ENCODE results near the gene CCL5.

CCL5 gene

DNA sequence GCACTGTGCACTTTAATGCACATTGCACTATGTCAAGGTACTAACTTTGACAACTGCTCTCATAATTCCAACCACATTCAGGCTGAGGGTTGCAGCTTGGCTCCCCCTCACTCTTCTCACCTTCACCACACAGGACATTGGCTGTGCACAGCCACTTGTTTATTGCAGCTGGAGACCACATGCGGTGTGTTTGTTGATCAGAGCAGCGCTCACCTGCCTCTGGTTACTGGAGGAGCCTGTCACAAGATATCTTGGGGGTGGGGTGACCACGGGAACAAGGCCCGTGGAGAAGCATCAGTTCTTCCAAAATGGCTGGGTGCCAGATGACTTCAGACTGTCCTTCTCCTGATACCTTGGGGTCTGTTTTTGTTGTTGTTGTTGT is 10.6 kb upstream of the CCL5 start:
- H3K27ac ChIP-seq = no peak overlapping the region
- TF ChIP-seq, protein P1, sequence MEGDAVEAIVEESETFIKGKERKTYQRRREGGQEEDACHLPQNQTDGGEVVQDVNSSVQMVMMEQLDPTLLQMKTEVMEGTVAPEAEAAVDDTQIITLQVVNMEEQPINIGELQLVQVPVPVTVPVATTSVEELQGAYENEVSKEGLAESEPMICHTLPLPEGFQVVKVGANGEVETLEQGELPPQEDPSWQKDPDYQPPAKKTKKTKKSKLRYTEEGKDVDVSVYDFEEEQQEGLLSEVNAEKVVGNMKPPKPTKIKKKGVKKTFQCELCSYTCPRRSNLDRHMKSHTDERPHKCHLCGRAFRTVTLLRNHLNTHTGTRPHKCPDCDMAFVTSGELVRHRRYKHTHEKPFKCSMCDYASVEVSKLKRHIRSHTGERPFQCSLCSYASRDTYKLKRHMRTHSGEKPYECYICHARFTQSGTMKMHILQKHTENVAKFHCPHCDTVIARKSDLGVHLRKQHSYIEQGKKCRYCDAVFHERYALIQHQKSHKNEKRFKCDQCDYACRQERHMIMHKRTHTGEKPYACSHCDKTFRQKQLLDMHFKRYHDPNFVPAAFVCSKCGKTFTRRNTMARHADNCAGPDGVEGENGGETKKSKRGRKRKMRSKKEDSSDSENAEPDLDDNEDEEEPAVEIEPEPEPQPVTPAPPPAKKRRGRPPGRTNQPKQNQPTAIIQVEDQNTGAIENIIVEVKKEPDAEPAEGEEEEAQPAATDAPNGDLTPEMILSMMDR (conservative IDR thresholded peaks at IDR 0.05) = no peak

DNA sequence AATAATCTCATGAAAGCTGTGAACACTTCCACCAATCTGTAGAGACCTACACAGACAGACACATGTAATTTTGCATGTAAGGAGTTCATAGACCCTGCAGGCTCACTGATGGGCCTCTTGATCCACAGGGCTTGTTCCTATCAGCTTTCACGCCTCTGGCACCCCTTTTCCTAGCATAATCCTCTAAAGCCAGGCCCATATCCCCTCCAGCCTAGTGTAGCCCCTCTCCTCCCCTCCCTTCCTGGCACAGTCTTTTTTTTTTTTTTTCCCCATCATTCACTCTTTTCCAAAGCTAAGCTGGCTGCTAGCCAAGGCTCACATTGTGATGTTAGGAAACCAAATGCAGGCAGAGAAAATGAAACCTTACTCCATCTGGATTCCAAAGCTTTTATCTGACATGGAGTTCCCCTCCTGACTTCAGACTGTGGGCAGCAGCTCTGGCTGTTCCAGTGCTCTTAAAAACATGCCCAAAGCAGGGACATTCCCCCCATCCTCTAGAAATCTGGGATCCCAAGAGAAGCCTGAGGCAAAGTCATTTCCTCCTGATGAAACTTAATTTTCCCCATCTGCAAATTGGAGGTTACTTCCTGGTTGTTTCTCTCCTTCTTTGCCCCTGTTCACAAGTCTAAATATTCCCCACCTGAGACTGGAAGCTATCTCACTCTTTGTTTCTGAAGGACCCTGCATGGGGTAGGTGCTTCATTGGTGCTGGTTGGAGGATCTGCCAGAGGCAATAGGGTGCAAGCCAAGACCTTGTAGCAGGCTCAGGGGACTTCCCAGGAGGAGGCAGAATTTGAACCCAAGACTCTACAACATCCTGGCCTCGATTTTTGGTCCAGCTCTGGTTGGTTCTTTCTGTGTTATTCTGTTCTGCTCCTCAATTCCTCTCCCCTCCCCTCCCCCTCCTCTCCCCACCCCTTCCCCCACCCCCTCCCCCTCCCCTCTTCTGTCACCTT is 9.9 kb upstream of the CCL5 start:
- H3K27ac ChIP-seq = no peak overlapping the region
- TF ChIP-seq, protein P1 (conservative IDR thresholded peaks at IDR 0.05) = no peak

DNA sequence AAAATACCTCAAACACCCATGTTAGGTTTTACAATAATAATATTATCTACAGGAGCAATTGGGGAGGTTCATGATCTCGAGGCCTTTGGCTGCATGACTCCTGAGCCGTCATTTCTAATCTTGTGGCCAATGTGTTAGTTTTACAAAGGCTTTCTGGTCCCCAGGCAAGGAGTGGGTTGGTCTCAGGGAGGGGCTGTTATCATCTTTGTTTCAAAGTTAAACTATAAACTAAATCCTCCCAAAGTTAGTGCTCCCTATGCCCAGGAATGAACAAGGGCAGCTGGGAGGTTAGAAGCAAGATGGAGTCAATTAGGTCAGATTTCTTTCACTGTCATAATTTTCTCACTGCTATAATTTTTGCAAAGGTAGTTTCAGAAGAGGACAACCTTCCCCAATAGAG is 9.1 kb upstream of the CCL5 start:
- TF ChIP-seq, protein P1 (conservative IDR thresholded peaks at IDR 0.05) = no peak
- no peak overlapping the region for H3K27ac ChIP-seq

DNA sequence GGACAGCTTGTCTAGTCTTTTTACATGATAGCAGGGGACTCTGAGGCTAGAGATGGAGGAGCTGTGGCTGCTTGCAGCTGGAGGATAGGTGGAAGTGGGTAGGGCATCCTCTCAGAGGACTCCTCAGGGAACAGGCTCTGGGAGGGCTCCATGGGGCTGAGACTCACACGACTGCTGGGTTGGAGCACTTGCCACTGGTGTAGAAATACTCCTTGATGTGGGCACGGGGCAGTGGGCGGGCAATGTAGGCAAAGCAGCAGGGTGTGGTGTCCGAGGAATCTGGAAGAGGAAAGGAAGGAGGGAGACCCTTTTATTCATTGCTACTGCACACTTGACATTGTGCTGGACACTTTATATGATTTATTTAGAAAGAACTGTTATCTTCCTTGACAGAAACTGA is 1.8 kb downstream of the CCL5 start:
- H3K27ac ChIP-seq = no peak overlapping the region
- TF ChIP-seq, protein P1 (conservative IDR thresholded peaks at IDR 0.05) = no peak

DNA sequence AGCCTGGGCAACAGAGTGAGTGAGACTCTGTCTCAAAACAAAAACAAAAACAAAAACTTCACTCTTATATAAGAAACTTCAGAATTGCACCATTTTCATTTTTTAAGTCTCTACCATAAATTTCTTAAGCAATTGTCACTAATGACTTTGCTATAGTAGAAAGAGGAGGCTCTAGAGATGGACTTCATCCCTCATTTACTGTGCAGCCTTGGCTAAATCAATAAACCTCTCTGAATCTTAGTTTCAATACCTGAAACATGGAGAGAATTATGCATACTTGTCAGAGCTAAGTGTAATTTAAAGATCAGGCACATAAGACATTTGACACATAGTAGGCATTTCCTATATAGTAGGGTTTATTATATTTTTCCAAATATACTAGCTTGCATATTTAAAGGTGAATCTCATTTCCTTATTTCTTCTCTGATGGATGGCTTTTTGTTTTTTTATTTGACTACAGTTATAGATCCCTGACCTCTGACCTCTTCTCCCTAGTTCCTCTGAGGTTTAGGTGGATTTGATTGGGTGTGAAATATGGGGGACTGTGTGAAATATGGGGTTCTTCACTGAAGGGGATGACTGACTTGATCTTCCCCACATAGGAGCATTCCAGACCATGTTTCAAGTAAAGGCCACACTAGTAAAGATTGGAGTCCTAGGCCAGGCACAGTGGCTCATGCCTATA is 2.7 kb downstream of the CCL5 start:
- no peak overlapping the region for H3K27ac ChIP-seq
- TF ChIP-seq, protein P1 (conservative IDR thresholded peaks at IDR 0.05) = no peak

DNA sequence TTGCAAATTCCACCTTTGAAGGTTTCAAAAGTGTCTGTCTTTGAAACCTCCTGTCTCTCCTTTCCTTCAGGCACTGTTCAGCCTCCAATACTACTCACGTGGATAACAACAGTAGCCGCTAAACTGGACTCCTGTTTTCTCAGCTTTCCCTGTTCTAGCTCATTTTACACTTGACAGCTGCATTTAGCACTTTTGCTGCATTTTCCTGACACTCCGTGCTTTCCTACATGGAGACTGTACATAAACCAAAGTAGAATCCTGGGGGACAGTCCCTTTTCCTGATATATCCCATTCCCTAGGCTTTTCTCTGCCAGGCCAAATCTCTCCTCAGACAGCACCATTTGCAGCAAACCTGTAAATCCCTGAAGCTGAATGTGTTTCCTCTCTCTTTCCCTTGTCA is 3.6 kb downstream of the CCL5 start:
- TF ChIP-seq, protein P1 (conservative IDR thresholded peaks at IDR 0.05) = no peak
- H3K27ac ChIP-seq = no peak overlapping the region

DNA sequence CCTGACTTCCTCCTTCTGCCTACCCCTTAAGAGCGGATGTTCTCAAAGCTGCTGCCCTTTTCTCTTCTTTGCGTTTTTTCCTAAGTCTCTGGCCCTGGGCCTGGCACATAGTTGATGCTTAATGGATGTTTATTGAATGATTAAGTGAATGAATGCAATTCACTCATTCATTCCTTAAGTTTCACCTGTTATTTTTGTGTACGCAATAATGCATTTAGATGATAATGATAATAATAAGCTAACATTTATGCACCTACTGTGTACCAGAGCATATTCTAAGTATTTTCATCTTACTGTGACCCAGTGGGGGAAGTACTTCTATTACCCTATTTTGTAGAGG is 4.4 kb downstream of the CCL5 start:
- H3K27ac ChIP-seq = no peak overlapping the region
- TF ChIP-seq, protein P1 (conservative IDR thresholded peaks at IDR 0.05) = no peak
